PFSK-1 (cell line): ENCODE results near the gene CEL.

Source experiments
- FOXP2 ChIP-seq: optimal IDR thresholded peaks from 2 replicates; pipeline ENCODE3; 2011; ENCODE audit warnings: borderline replicate concordance, control low read depth, inconsistent platforms; ENCODE audit not compliant: insufficient read depth; ENCODE audit errors: extremely low read length, extremely low read depth
- POLR2AphosphoS5 ChIP-seq: IDR thresholded peaks from 2 replicates; pipeline ENCODE4 v1.6.1; 2012; ENCODE audit warnings: low read depth, mild to moderate bottlenecking, control low read depth, low read length, moderate library complexity
- SIN3A ChIP-seq: IDR thresholded peaks from 2 replicates; pipeline ENCODE4 v1.6.1; 2012; ENCODE audit warnings: mild to moderate bottlenecking, low read length, moderate library complexity, borderline replicate concordance; ENCODE audit not compliant: insufficient read depth
- TAF1 ChIP-seq: IDR thresholded peaks from 2 replicates; pipeline ENCODE4 v1.6.1; 2012; ENCODE audit warnings: low read length, control low read depth, borderline replicate concordance; ENCODE audit not compliant: insufficient read depth
- TF ChIP-seq, protein P1 (sequence below), 2 experiments: IDR thresholded peaks; 2 replicates each; pipeline versions ENCODE4 v1.6.1 to v1.8.0; 2011 to 2012; ENCODE audit warnings: low read depth in 2 of 2, low read length in 2 of 2, control low read depth in 1 of 2, inconsistent platforms in 1 of 2, mild to moderate bottlenecking in 1 of 2, moderate library complexity in 1 of 2; ENCODE audit not compliant: insufficient read depth in 1 of 2

CEL gene

GRCh38 chr9:133054966-133055365 is 6.8 kb upstream of the CEL start:
- TF ChIP-seq, protein P1, sequence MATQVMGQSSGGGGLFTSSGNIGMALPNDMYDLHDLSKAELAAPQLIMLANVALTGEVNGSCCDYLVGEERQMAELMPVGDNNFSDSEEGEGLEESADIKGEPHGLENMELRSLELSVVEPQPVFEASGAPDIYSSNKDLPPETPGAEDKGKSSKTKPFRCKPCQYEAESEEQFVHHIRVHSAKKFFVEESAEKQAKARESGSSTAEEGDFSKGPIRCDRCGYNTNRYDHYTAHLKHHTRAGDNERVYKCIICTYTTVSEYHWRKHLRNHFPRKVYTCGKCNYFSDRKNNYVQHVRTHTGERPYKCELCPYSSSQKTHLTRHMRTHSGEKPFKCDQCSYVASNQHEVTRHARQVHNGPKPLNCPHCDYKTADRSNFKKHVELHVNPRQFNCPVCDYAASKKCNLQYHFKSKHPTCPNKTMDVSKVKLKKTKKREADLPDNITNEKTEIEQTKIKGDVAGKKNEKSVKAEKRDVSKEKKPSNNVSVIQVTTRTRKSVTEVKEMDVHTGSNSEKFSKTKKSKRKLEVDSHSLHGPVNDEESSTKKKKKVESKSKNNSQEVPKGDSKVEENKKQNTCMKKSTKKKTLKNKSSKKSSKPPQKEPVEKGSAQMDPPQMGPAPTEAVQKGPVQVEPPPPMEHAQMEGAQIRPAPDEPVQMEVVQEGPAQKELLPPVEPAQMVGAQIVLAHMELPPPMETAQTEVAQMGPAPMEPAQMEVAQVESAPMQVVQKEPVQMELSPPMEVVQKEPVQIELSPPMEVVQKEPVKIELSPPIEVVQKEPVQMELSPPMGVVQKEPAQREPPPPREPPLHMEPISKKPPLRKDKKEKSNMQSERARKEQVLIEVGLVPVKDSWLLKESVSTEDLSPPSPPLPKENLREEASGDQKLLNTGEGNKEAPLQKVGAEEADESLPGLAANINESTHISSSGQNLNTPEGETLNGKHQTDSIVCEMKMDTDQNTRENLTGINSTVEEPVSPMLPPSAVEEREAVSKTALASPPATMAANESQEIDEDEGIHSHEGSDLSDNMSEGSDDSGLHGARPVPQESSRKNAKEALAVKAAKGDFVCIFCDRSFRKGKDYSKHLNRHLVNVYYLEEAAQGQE (IDR thresholded peaks at IDR 0.05; ENCODE audit: insufficient read depth in 1 of 2, low read depth in 2 of 2, low read length in 2 of 2): no peak
- TF ChIP-seq TAF1 (no peak), POLR2AphosphoS5 (no peak)

DNA sequence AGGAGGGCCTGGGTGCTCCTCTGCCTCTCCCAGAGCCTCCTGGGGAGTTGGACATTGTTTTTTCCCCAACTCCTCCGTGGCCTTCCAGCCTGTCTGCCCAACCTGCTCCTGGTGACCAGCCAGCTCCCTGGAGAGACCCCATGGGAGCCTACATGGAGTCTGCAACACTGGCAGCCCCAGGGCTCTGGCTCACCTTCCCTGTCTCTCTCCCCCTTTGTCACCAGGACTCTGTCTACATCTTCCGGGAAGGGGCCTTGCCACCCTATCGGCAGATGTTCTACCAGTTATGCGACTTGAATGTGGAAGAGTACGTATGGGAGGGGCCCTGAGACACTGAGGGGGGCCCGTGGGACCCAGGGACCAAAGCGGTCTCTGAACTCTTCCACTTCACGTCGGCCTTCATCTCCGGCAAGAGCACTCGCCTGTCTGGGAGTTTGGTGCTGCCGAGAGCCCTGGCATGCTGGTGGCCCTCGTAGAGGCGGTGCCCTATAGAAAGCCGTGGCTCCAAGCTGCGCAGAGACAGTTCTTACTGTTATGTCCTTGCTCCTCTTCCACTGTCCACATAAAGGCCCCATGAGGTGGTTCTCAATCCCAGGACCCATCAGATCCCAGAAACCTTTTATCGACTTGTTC is 5.9 kb upstream of the CEL start:
- TF ChIP-seq TAF1 (no peak), SIN3A (no peak), FOXP2 (no peak), POLR2AphosphoS5 (no peak)
- TF ChIP-seq, protein P1 (IDR thresholded peaks at IDR 0.05; ENCODE audit: insufficient read depth in 1 of 2, low read depth in 2 of 2, low read length in 2 of 2): no peak

GRCh38 chr9:133056533-133056932 is 5.2 kb upstream of the CEL start:
- no peak for TF ChIP-seq TAF1
- TF ChIP-seq SIN3A: no peak
- TF ChIP-seq, protein P1 (IDR thresholded peaks at IDR 0.05; ENCODE audit: insufficient read depth in 1 of 2, low read depth in 2 of 2, low read length in 2 of 2): no peak
- no peak for TF ChIP-seq POLR2AphosphoS5
- no peak for TF ChIP-seq FOXP2

DNA sequence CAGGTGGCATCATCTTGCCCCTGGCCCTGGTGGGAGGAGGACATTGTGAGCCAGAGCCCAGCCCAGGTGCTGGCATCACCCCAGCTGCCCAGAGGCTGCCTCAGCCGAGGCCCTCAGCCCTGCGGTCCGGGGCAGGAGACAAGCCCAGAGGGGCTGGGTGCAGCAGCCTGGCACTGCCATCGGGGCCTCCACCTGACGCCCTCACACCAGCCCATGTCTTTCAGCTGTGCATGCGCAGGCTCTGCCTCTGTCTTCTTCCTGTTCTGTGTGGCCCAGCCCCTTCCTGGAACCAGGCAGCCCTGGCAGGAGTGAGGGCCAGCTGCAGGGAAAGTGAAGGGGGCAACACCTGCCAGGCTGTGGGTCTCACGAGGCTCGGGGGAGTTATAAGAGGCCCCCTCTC is 4.8 kb upstream of the CEL start:
- TF ChIP-seq FOXP2 (no peak), POLR2AphosphoS5 (no peak)
- TF ChIP-seq, protein P1 (IDR thresholded peaks at IDR 0.05; ENCODE audit: insufficient read depth in 1 of 2, low read depth in 2 of 2, low read length in 2 of 2): no peak

DNA sequence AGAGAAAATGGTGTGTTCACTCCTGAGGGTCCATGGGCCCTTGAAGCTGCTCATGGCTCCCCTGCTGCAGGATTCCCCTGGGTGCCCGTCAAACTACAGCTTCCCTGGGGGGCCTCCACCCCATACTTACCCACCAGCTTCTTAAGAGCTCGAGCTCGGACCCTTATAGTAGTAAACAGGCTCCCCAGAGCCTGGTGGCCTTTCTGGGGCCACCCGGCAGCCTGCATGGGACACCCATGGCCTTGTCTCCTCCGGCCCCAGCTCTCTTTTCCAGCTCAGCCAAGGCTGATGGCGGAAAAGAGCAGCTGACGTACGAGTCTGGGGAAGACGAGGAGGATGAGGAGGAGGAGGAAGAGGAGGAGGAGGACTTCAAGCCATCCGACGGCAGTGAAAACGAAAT is 4.2 kb upstream of the CEL start:
- TF ChIP-seq, protein P1 (IDR thresholded peaks at IDR 0.05; ENCODE audit: insufficient read depth in 1 of 2, low read depth in 2 of 2, low read length in 2 of 2): no peak
- TF ChIP-seq FOXP2 (no peak), POLR2AphosphoS5 (no peak), TAF1 (no peak)
